ENCODE results near the gene ACACA. TPM values are rescaled to one million over a fixed set of nuclear protein-coding genes. Genes with fewer than 3 reads are reported as not detected.

ACACA gene
- polyA plus RNA-seq, 1 donor: 24.6 TPM

DNA sequence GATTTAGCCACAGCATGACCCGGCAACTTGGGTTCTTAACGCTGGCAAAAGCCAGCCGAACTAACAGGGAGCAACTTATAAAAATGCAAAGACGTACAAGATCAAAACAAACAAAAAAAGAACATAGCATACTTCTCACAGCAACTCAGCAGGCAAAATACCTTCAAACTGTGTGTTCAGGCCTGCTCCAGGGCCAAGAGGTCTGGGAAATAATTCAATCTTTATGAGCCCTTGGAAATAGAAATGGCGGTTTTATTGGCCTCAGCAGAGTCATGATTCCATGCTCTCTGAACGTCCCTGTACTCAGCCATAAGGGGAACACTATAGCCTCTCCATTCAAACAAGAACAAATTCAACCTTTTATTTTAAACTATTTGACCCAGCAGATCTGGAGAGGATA lies 132.2 kb downstream of the ACACA start:
- no peaks in the 10 kb centered on the region for H3K4me1 ChIP-seq (ENCODE audit: control insufficient read depth, insufficient read depth, low read length)
- H3K36me3 ChIP-seq (ENCODE audit: control insufficient read depth, insufficient read depth, low read length): peaks cover 14% of the 10 kb centered on the region
- H3K27ac ChIP-seq (ENCODE audit: low read length): no peak overlapping the region
- no peak for DNase-seq
- H3K4me3 ChIP-seq (ENCODE audit: low read length): no peak overlapping the region
- H3K9me3 ChIP-seq (ENCODE audit: control insufficient read depth, low read depth, low read length): no peaks in the 10 kb centered on the region
- 62% methylated on average over 3 of the region's 6 CpGs for WGBS (ENCODE audit: insufficient coverage, low lambda C conversion rate)
- no peaks in the 10 kb centered on the region for H3K27me3 ChIP-seq (ENCODE audit: control insufficient read depth, insufficient read depth, low read length)

DNA sequence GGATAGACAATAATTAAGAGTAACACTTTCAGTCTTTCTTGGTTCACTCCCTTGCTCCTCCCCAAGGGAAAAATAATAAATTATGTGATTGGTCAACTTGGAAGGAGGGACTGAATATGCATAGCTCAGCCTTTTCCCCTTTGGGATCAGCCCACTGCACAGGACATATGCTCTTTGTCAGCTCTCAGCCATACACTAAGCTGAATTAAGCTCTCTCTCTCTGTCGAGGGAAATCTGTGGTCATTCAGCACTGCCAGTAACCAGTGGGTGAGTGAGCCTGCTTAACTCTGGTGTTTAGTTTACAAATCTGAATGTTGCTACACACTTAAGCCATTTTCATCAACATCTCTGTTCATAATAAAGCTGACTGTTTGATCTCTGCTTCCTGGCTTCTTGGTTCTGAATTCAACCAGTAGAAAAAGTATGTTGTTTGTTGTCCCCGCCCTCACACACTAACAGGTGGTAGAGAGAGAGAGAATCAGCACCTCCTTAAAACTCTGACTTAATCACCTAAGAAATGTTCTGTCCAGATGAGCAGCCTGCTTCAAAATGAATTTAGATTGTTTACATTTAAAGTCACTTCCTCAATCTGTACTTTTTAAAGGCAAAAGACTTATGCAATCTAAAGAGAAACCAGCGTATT lies 133.1 kb downstream of the ACACA start:
- 100% methylated on average over 1 of the region's 3 CpGs for WGBS (ENCODE audit: insufficient coverage, low lambda C conversion rate)
- no peak overlapping the region for H3K27ac ChIP-seq (ENCODE audit: low read length)
- DNase-seq: peak; percentile 19 to 28

DNA sequence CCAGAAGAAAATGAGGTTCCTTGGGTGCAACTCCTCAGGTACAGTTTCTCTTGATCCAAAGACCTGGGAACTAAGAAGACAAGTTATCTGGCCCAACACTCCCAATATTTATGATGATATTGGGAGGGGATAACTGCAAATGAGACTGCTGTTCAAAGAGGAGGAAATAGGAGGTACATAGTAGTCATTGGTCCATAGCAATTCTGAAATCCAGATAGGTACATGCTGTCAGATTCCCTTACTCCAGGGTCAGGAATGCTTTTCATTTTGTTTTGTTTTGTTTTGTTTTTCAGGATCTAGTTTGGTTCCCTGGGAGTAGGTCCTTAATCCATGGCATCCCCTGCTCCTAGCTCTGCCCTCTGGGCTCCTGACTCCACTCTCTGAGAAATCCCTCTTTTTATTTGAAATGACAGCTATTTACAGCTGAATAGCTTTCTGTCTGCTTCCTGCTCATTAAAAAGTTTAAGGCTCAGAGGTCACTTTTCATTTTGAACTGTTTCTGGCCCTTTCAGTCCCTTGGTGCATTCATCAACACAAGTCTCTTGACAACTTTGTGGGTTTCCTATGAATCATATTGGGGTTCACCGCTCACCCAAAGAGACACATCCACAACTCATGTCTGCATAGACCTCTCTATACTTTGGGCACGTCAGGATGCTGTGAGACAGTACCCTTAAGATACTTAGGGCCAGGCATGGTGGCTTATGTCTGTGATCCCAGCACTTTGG lies 141.0 kb downstream of the ACACA start:
- no peak overlapping the region for H3K27ac ChIP-seq (ENCODE audit: low read length)
- peaks cover 8% of the 10 kb centered on the region for H3K9me3 ChIP-seq (ENCODE audit: control insufficient read depth, low read depth, low read length)
- H3K4me3 ChIP-seq (ENCODE audit: low read length): no peak overlapping the region
- no peaks in the 10 kb centered on the region for H3K4me1 ChIP-seq (ENCODE audit: control insufficient read depth, insufficient read depth, low read length)
- no CpG with 5 or more reads among the region's 2 CpGs for WGBS (ENCODE audit: insufficient coverage, low lambda C conversion rate)
- peaks cover 49% of the 10 kb centered on the region for H3K36me3 ChIP-seq (ENCODE audit: control insufficient read depth, insufficient read depth, low read length)
- DNase-seq: no peak
- H3K27me3 ChIP-seq (ENCODE audit: control insufficient read depth, insufficient read depth, low read length): no peaks in the 10 kb centered on the region

More for the DNA sequence above, 133.1 kb downstream of the ACACA start:
- Histone ChIP-seq H3K9me3 (ENCODE audit: control insufficient read depth, low read depth, low read length) (no peaks in the 10 kb centered on the region), H3K36me3 (ENCODE audit: control insufficient read depth, insufficient read depth, low read length) (peaks cover 17% of the 10 kb centered on the region), H3K27me3 (ENCODE audit: control insufficient read depth, insufficient read depth, low read length) (no peaks in the 10 kb centered on the region), H3K4me3 (ENCODE audit: low read length) (no peak overlapping the region), H3K4me1 (ENCODE audit: control insufficient read depth, insufficient read depth, low read length) (no peaks in the 10 kb centered on the region)

DNA sequence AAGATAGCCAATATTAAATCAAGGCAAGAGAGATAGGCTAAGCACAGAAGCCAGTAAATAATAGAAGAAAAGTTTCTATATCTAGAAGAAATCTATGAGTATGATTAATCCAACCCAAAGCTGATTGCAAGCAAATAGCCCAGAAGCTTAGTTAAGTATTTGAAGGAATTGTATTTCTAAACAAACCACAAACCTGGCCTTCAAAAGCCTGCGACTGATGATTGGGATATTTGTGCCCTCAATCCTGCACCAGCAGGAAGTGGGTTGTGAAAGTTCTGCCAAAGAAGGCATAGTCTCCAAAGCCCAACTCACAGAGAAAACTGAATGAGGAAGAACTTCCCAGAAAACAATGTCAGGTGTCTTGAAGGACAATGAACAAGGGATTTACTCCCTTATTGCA lies 145.3 kb downstream of the ACACA start:
- no peaks in the 10 kb centered on the region for H3K4me1 ChIP-seq (ENCODE audit: control insufficient read depth, insufficient read depth, low read length)
- peaks cover 46% of the 10 kb centered on the region for H3K36me3 ChIP-seq (ENCODE audit: control insufficient read depth, insufficient read depth, low read length)

DNA sequence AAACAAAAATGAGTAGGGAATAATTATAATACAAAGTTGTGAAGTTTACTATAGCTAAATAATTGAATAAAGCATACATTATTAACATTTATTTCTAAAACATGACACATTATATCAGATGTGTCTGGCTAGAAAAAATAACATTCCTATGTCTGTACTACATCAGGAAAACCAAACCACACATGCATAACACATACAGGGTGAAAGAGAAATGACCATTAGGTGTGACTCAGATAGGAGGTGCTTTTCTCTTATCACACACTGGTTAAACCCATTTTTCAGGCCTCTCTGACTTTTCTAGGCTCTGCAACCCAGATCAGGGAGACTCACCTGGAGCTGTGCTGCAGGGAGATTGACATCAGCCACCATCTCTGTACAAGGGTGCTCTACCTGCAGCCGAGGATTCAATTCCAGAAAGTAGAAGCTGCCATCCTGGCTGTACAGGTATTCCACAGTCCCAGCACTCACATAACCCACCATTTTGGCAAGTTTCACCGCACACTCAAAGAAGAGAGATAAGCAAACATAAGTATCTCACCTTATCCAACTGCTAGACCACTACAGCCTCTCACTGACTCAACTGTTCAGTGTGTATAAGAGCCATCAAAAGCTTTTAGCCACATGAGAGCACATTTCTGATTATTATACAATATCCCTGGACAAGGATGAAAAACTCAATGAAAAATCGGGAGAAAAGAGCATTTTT lies 147.5 kb downstream of the ACACA start:
- Histone ChIP-seq H3K36me3 (ENCODE audit: control insufficient read depth, insufficient read depth, low read length) (peaks cover 31% of the 10 kb centered on the region), H3K4me3 (ENCODE audit: low read length) (no peak overlapping the region)

More for the DNA sequence above, 145.3 kb downstream of the ACACA start:
- Histone ChIP-seq H3K4me3 (ENCODE audit: low read length) (no peak overlapping the region), H3K27me3 (ENCODE audit: control insufficient read depth, insufficient read depth, low read length) (no peaks in the 10 kb centered on the region), H3K9me3 (ENCODE audit: control insufficient read depth, low read depth, low read length) (peaks cover 7% of the 10 kb centered on the region), H3K27ac (ENCODE audit: low read length) (no peak overlapping the region)
- DNase-seq: no peak
- WGBS (ENCODE audit: insufficient coverage, low lambda C conversion rate): no CpG with 5 or more reads among the region's 1 CpG

DNA sequence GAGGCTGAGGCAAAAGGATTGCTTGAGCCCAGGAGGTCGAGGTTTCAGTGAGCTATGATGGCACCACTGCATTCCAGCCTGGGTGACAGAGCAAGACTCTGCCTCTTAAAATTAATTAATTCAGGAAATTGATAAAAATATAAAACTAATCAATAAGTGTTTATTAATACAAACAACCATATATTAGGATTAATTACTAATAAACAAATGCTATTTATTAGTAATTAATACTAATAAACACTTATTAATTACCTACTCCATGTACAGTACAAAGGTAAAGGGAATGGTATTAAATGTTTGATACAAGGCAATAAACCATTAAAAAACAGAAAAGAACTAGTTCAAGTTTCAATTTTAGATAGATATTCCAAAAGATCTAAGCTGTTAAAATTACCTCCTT lies 150.0 kb downstream of the ACACA start:
- H3K4me1 ChIP-seq (ENCODE audit: control insufficient read depth, insufficient read depth, low read length): no peaks in the 10 kb centered on the region
- H3K4me3 ChIP-seq (ENCODE audit: low read length): no peak overlapping the region
- H3K27ac ChIP-seq (ENCODE audit: low read length): no peak overlapping the region
- no peak for DNase-seq
- H3K36me3 ChIP-seq (ENCODE audit: control insufficient read depth, insufficient read depth, low read length): peaks cover 23% of the 10 kb centered on the region
- H3K9me3 ChIP-seq (ENCODE audit: control insufficient read depth, low read depth, low read length): no peaks in the 10 kb centered on the region
- H3K27me3 ChIP-seq (ENCODE audit: control insufficient read depth, insufficient read depth, low read length): no peaks in the 10 kb centered on the region
- no CpG with 5 or more reads among the region's 1 CpG for WGBS (ENCODE audit: insufficient coverage, low lambda C conversion rate)

More for the DNA sequence above, 147.5 kb downstream of the ACACA start:
- no peak for DNase-seq
- Histone ChIP-seq H3K9me3 (ENCODE audit: control insufficient read depth, low read depth, low read length) (no peaks in the 10 kb centered on the region), H3K27ac (ENCODE audit: low read length) (no peak overlapping the region), H3K4me1 (ENCODE audit: control insufficient read depth, insufficient read depth, low read length) (no peaks in the 10 kb centered on the region), H3K27me3 (ENCODE audit: control insufficient read depth, insufficient read depth, low read length) (no peaks in the 10 kb centered on the region)
- no CpG with 5 or more reads among the region's 3 CpGs for WGBS (ENCODE audit: insufficient coverage, low lambda C conversion rate)

DNA sequence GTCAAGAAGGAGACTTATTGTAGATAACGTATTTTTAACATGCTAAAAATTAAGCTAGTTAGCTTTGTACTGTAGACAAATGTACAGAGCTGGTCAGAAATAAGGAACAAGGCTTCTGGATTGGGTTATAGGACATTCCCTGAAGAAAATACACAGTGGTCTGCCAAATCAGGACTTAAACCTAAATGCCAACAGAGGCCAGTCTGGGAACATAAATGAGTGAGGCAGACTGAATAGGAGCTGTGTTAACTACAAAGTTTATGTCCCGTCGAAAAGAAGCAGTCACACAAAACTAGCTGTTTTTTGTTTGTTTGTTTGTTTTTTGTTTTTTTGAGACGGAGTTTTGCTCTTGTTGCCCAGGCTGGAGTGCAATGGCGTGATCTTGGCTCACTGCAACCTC lies 151.2 kb downstream of the ACACA start:
- Histone ChIP-seq H3K9me3 (ENCODE audit: control insufficient read depth, low read depth, low read length) (no peaks in the 10 kb centered on the region), H3K36me3 (ENCODE audit: control insufficient read depth, insufficient read depth, low read length) (peaks cover 17% of the 10 kb centered on the region)
- DNase-seq: no peak

DNA sequence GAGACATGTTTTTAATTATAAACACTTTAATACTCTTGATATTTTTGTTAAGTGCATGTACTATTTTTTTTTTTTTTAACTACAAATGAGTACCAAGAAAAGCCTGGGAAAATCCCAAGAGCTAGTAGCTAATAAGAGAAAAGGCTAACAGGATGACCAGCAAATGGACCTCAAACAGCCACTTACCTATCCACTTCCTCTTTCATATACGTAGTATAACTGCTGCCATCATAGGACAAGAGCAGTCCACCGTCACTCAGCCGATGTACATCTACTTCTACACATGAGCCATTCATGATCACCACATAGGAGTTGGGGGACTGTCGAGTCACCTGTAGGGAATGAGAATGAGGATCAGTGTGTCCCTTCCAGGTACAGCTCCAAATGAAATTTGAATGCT lies 158.8 kb downstream of the ACACA start:
- no peaks in the 10 kb centered on the region for H3K4me1 ChIP-seq (ENCODE audit: control insufficient read depth, insufficient read depth, low read length)
- no CpG with 5 or more reads among the region's 4 CpGs for WGBS (ENCODE audit: insufficient coverage, low lambda C conversion rate)
- no peak overlapping the region for H3K4me3 ChIP-seq (ENCODE audit: low read length)
- peaks cover 51% of the 10 kb centered on the region for H3K36me3 ChIP-seq (ENCODE audit: control insufficient read depth, insufficient read depth, low read length)
- DNase-seq: no peak
- no peaks in the 10 kb centered on the region for H3K9me3 ChIP-seq (ENCODE audit: control insufficient read depth, low read depth, low read length)
- H3K27me3 ChIP-seq (ENCODE audit: control insufficient read depth, insufficient read depth, low read length): no peaks in the 10 kb centered on the region
- H3K27ac ChIP-seq (ENCODE audit: low read length): no peak overlapping the region

More for the DNA sequence above, 151.2 kb downstream of the ACACA start:
- WGBS (ENCODE audit: insufficient coverage, low lambda C conversion rate): 100% methylated on average over 1 of the region's 5 CpGs
- no peak overlapping the region for H3K27ac ChIP-seq (ENCODE audit: low read length)
- H3K4me3 ChIP-seq (ENCODE audit: low read length): no peak overlapping the region
- no peaks in the 10 kb centered on the region for H3K27me3 ChIP-seq (ENCODE audit: control insufficient read depth, insufficient read depth, low read length)
- no peaks in the 10 kb centered on the region for H3K4me1 ChIP-seq (ENCODE audit: control insufficient read depth, insufficient read depth, low read length)

DNA sequence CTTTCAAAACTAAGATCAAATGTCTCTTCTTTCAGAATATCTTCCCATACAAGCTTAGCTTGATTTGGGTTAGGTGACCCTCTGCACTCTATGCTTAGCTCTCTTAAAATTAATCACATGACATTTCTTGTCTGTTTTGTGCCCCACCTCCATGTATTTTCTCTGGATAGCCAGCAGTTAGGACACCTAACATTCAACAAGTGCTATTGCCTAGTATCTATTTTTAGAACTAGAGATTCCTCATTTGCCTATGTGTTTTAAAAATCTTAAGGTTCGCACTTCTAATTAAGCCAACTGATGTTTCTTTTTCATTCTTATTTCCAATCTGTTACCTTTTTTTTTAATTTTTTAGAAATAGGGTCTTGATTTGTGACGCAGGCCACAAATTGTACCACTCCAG lies 160.6 kb downstream of the ACACA start:
- Histone ChIP-seq H3K27me3 (ENCODE audit: control insufficient read depth, insufficient read depth, low read length) (no peaks in the 10 kb centered on the region), H3K9me3 (ENCODE audit: control insufficient read depth, low read depth, low read length) (no peaks in the 10 kb centered on the region), H3K4me3 (ENCODE audit: low read length) (no peak overlapping the region), H3K4me1 (ENCODE audit: control insufficient read depth, insufficient read depth, low read length) (no peaks in the 10 kb centered on the region), H3K36me3 (ENCODE audit: control insufficient read depth, insufficient read depth, low read length) (peaks cover 56% of the 10 kb centered on the region), H3K27ac (ENCODE audit: low read length) (no peak overlapping the region)
- DNase-seq: no peak
- 100% methylated on average over 2 of the region's 2 CpGs for WGBS (ENCODE audit: insufficient coverage, low lambda C conversion rate)

DNA sequence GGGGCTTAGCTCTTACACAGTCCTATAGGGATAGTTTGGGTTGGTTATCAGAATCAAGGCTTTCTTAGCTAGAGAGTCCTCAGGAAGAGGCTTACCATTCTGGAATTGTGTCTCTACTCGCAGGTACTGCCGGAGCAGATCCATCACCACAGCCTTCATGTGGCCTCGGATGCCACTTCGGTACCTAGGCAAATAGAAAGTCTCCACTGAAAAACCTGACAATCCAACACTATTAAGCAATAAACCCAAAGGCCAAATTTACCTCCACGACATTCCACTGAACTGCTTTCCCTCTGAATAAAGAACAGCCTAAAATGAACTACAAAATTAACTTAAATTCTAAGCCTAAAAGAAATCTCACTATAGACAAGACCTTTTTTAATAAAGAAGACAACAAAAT lies 166.3 kb downstream of the ACACA start:
- DNase-seq: no peak
- no peaks in the 10 kb centered on the region for H3K4me1 ChIP-seq (ENCODE audit: control insufficient read depth, insufficient read depth, low read length)
- peaks cover 35% of the 10 kb centered on the region for H3K36me3 ChIP-seq (ENCODE audit: control insufficient read depth, insufficient read depth, low read length)
- H3K4me3 ChIP-seq (ENCODE audit: low read length): no peak overlapping the region
- no peaks in the 10 kb centered on the region for H3K27me3 ChIP-seq (ENCODE audit: control insufficient read depth, insufficient read depth, low read length)
- H3K27ac ChIP-seq (ENCODE audit: low read length): no peak overlapping the region
- WGBS (ENCODE audit: insufficient coverage, low lambda C conversion rate): 100% methylated on average over 1 of the region's 5 CpGs
- no peaks in the 10 kb centered on the region for H3K9me3 ChIP-seq (ENCODE audit: control insufficient read depth, low read depth, low read length)

All from large intestine (tissue), 3 donors.